Cardiac muscle cell (in vitro differentiated cells and primary cell): ENCODE data around the gene EFNA3. TPM values are rescaled to one million over a fixed set of nuclear protein-coding genes. Genes with fewer than 3 reads are reported as not detected.

Experiments
- DNase-seq, 2 donors: peaks; one replicate each; pipeline versions ENCODE4 v3.0.0 to v3.0.0-alpha.2; 2010 to 2017; ENCODE audit warnings: low read depth in 1 of 2, low spot score in 1 of 2
- H3K27ac ChIP-seq: fragments of 200-600 bp; sonication (generic); 2 replicates; pipeline ENCODE4 v1.5.1; 2016
- H3K27me3 ChIP-seq: fragments of 200-600 bp; sonication (generic); 2 replicates; pipeline ENCODE4 v1.6.0; 2016; ENCODE audit warnings: control low read depth
- H3K36me3 ChIP-seq: fragments of 200-600 bp; sonication (generic); 2 replicates; pipeline ENCODE4 v1.5.1; 2016; ENCODE audit warnings: control low read depth
- H3K4me1 ChIP-seq: fragments of 200-600 bp; sonication (generic); 2 replicates; pipeline ENCODE4 v1.8.1; 2017; ENCODE audit warnings: low read depth, mild to moderate bottlenecking, mixed run types
- H3K4me3 ChIP-seq: fragments of 200-600 bp; sonication (generic); 2 replicates; pipeline ENCODE4 v1.5.1; 2016; ENCODE audit warnings: mild to moderate bottlenecking
- H3K9me3 ChIP-seq: fragments of 200-600 bp; sonication (generic); 2 replicates; pipeline ENCODE4 v1.5.1; 2017; ENCODE audit warnings: low read depth, mild to moderate bottlenecking, control low read depth
- CTCF ChIP-seq: IDR thresholded peaks from 2 replicates; pipeline ENCODE4 v1.5.1; 2012; ENCODE audit warnings: low read depth, mild to moderate bottlenecking, low read length
- polyA plus RNA-seq: library from polyadenylated mRNA; unstranded; fragments of >200 nt; fragmentation: Nextera tagmentation; extraction: Ambion mirVana; gene quantifications from 2 replicates; pipeline ENCODE4 v1.2.1, GENCODE V29; 2016
- total RNA-seq: library from RNA; depleted of rRNA; stranded (reverse); fragments of >200 nt; gene quantifications from 2 replicates; pipeline ENCODE4 v1.2.3, GENCODE V29; 2016

EFNA3 gene
- total and polyA plus RNA-seq, 2 experiments from 2014 or later = 26.3 to 43.0 TPM

GRCh38 chr1:155127105-155127966 is 48.7 kb downstream of the EFNA3 start, which contains the start of gene EFNA1:
EFNA1 (plus strand) TSS chr1:155127876; CDS start chr1:155127978, 102 bp downstream.
- DNase-seq = peak; percentile 81 to 82
- Histone ChIP-seq H3K9me3 (no peaks in the 10 kb centered on the region), H3K27ac (peak within 1 kb of the TSS; percentile 98), H3K36me3 (peaks cover 10% of the 10 kb centered on the region), H3K4me1 (peaks cover 24% of the 10 kb centered on the region), H3K27me3 (peaks cover 12% of the 10 kb centered on the region), H3K4me3 (peak within 1 kb of the TSS; percentile 59)
- TF ChIP-seq CTCF = no peak

DNA sequence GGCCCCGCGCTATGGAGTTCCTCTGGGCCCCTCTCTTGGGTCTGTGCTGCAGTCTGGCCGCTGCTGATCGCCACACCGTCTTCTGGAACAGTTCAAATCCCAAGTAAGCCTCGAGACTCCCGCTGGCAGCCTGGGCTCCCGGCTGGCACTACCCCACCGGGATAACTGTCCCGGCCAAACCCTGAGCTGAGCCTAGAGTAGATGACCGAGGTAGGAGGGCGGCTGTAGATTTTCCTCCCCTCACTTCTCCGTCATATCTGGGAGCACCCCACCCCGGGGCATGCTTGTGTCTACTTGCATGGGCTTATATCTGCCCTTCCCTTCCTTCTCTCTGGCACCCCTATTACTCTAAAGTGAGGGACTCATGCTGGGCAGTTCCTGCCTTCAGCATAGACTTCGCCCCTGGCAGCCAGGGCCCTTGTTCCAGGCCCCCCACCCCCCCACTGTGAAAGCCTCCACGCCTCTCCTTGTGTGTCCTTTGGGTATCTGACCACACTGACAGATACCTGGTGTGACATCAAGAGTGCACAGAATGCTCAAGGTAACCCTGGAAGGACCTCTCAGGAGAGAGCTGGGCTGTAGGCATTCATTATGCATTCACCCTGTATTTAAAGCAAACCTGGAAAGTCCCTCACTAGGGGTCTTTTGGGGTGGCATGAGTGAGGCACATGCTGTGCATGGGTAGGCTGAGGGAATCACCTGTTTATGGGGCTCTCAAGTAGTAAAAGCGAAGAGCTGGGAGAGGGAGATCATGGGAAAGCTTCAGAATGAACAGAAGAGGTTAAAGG is 49.5 kb downstream of the EFNA3 start:
- Histone ChIP-seq H3K27me3 (peaks cover 12% of the 10 kb centered on the region), H3K27ac (peak overlapping the region; percentile 98), H3K4me1 (peaks cover 24% of the 10 kb centered on the region), H3K9me3 (no peaks in the 10 kb centered on the region), H3K36me3 (peaks cover 16% of the 10 kb centered on the region), H3K4me3 (peak overlapping the region; percentile 59)
- no peak for TF ChIP-seq CTCF
- DNase-seq = no peak

DNA sequence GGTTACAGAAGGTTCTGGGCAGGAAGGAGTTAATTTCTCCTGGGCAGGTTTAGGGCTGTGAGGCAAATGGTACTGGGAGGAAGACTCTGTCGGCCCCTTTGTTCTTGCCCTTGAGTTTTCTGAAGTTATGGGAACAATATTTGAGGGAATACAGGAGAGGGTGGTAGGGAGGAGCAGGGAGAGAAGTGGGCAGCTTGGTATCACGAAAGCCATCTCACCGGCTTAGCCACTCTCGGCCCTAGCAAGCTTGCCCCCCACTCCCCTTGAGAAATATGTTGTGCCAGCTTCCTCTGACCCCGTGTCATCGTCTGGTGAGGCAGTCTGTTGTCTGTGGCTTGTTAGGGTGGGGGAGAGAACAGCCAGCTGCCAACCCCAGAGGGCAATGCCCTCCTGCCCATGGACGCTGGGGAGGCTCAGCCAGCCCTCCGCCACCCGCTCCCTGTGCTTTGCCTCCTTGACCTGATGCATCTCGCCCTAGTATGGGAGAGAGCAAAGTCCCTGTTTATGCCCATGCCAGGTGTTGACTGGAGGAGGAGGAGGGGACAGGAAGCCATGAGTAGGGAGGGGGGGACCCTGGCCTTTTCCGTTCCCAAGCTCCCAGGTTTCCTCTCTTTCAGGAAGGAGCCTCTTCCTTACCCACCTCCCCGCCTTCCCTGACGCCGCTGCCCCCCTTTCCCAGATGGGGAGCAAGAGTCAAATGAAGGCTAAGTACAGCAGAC is 50.3 kb downstream of the EFNA3 start:
- Histone ChIP-seq H3K27ac (peak overlapping the region; percentile 98), H3K36me3 (peaks cover 22% of the 10 kb centered on the region), H3K9me3 (no peaks in the 10 kb centered on the region), H3K27me3 (peaks cover 12% of the 10 kb centered on the region), H3K4me1 (peaks cover 24% of the 10 kb centered on the region), H3K4me3 (peak overlapping the region; percentile 59)
- DNase-seq = peak in 1 of 2 donors; percentile 19
- TF ChIP-seq CTCF = no peak

DNA sequence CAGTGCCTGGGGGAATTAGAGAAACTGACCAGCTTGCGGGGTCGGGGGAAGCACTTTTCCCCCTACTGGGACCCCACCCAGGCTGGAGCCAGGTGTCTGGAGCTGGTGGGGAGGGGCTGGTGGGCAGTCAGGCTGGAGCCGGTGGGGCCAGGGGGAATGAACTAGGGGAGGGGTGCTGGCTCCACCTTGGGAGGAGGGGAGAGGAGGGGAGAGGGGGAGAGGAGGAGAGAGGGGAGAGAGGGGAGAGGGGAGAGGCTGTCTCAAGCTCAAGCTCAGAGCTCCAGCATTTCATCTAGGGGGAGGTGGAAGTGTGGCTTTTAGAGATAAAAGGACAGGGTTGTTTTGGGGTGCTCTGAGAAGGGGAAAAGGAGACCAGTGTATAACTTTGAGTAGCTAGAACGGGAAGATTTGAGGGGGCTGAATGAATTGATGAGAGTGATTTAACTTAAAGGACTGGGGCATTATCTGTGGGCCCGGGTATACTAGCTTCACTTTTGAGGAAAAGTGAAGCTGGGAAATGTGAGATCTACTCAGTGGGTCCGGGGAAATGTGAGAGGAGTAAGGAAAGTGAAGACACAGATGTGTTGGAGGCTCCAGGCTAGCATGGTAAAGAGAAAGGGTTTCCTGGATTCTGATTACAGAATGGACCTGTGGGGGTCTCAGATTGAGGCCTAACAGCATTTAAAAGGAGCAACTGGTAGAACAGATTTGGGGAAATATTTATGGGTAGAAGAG is 51.8 kb downstream of the EFNA3 start:
- H3K27ac ChIP-seq = peak overlapping the region; percentile 98

More for the DNA sequence above, 51.8 kb downstream of the EFNA3 start:
- H3K4me1 ChIP-seq = peaks cover 32% of the 10 kb centered on the region
- TF ChIP-seq CTCF = no peak
- peak overlapping the region; percentile 59 for H3K4me3 ChIP-seq
- no peaks in the 10 kb centered on the region for H3K9me3 ChIP-seq
- peaks cover 28% of the 10 kb centered on the region for H3K36me3 ChIP-seq
- H3K27me3 ChIP-seq = peaks cover 12% of the 10 kb centered on the region
- peak in 1 of 2 donors; percentile 35 for DNase-seq
